NCI-H2171 (cell line): Measurements from ENCODE around the gene SLA2.

Experiments used
- DNase-seq: peaks from one replicate; lab custom pipeline; 2025; lab: John Stamatoyannopoulos, UW

The SLA2 gene

DNA sequence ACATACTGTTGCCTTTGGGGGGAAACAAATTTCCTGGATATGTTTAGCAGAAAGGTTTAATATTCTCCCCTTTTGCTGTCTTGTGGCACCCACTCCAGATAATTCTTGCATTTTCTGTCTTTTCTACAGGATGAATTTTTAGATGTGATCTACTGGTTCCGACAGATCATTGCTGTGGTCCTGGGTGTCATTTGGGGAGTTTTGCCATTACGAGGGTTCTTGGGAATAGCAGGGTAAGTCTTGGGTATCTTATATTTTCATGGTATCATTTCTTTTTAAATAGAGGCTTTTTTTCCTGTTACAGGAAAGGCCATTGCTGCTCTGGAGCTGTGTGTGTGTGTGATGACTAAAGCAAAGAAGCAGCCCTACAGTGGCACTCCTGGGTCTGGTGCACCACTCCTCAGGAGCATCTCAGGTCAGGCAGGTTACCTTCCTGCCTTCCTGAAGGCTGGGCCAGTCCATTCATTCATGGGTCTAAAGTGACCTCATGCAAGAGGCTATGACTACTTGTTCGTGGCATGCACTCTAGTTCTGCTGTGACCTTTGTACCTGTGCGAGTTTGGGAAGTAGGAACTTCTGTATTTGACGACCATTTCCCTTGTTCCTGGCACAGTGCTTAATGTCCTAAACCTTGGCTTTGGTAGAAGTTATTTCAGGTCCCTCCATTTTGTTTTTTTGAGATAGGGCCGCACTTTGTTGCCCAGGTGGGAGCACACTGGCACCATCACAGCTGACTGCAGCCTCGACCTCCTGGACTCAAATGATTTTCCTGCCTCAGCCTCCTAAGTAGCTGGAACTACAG, 38.2 kb downstream of the SLA2 start:
- DNase-seq: no peak

DNA sequence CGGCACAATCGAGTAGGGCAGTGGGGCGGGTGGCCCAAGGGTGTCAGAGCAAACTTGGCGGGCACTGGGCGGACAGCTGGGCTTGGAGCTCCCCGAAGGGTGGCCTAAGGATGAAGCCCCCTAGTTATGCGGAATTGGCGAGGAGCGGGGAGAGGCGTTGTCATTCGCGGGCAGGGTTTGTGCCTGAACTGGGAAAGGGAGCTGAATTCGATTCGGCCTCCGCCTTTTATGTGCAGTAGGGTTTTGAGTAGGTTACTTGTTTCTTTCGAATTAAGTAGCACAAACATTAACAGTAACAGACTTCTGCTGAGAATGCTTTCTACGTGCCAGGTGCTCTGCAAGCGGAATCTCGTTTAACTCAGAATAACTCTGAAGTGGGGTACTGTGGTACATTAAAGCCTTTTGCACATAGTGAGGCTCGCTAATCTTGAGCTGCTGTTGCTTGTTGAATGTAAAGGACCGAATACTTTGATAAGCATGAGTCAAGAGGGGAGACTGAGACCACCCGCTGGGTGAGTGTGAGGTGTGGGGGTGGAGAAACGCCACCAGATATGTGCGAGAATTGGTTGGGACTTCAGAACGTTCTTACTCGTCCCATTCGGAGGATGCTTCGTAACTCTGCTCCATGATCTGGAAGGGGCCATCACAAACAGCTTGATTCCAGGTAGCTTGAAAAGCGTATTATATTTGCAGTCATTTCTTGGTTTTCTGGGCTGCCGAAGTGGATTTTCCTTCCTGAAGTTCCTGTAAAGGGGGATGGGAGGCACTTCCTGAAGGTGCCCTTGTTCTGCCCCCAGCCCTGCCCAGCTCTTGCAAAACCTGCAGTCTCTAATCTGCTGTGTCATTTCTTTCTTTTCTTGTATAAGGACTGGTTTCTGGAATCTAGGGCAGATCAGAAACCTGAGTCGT, 39.6 kb downstream of the SLA2 start:
- no peak for DNase-seq

- peak; percentile 99 for DNase-seq
Observed at GRCh38 chr20:36605399-36606157, 40.4 kb downstream of the SLA2 start, which contains the start of gene RAB5IF. Gene RAB5IF, plus strand, starts transcription at chr20:36605779. Its CDS starts 173 bp downstream, at chr20:36605952.

GRCh38 chr20:36604952-36605398, 41.0 kb downstream of the SLA2 start:
- DNase-seq: no peak

GRCh38 chr20:36601540-36601939, 44.5 kb downstream of the SLA2 start:
- no peak for DNase-seq

DNA sequence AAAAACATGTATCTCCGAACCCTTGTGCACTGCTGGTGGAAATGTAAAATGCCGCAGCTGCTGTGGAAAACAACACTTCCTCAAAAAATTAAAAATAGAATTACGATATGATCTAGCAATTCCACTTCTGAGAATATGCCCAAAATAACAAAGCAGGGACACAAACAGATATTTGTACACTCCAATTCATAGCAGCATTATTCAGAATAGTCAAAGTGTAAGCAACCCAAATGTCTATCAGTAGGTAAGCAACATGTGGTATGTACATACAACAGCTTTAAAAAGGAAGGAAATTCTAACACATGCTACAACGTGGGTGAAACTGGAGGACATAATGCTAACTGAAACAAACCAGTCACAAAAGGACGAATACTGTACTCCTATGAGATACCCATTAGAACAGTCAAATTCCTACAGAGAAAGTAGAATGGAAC, 46.1 kb downstream of the SLA2 start:
- no peak for DNase-seq

DNA sequence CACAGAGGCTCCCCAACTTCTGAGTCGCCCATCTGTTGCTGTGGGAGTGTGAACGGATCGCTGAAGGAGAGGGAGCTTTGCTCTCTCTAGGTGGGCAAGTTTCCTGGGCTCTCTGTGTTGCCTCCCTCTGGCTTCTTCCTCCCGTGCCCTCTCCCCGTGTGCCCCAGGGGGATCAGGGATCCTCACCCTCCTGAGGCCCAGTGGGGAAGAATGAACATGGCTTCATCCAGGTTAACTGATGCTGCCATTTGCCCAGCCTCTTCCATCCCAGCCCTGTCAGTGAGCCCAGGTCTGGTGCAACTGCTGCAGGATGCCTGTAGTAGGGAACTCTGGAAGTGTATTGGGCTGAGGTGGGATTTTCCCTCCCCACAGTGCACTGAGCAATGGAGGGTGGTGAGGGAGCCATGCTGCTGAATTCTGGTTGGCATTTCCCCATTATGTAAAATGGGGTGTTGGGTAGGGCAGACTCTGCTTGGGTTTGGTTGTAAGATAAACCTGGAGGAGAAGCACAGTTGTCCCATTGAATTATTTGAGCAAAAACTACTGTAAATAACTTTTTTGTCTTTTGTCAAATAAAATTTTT, 52.6 kb downstream of the SLA2 start:
- no peak for DNase-seq

DNA sequence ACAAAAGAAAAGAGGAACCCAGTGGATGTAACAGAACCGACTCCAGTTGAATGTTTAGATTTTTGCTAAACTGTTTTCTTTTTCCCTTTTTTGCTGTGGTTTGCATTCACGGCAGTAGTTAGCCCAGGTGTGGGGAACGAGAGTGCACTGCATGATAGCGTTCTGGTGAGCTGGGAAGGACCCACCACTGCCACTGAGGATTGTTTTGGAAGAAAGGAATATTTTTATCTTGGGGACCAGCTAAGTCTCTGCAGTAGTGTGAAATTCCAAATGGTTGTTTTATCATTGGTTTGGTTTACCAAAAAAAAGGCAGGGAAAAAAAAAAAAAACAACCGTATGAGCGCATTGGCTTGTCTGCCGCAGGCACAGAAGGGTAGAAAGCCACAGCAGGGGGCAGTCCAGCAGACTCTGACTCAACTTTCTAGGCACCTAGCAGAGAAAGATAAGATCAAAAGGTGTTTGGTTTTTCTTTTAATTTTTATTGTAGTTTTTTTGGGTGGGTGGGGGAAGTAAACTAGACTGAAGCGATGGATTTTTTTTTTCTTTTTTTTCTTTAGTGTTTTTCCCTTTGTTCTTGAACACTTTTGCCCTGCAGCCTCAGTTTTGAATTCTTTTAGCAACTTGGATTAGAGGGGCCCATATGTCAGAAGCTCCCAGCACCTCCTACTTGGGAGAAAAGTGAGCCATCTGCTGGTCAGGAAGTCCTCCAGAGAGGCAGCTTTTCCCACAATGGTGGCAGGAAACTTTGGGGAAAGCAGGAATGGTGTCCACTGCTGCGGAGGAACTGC, 53.9 kb downstream of the SLA2 start:
- no peak for DNase-seq

DNA sequence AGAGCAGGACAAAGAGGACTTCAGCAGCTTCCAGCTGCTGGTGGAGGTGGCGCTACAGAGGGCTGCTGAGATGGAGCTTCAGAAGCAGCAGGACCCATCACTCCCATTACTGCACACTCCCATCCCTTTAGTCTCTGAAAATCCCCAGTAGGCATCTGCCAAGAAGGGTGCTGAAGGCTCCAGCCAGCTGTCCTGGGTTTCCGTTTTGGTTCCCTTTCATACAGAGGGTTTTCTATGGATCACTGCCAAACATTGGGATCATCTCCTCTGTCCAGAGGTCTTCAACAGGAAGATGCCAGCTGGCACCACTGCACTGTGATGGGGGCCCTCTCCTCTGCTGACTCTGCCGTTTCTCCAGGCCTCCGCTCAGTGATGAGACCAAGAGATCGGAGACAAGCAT, 54.7 kb downstream of the SLA2 start:
- DNase-seq: no peak

DNA sequence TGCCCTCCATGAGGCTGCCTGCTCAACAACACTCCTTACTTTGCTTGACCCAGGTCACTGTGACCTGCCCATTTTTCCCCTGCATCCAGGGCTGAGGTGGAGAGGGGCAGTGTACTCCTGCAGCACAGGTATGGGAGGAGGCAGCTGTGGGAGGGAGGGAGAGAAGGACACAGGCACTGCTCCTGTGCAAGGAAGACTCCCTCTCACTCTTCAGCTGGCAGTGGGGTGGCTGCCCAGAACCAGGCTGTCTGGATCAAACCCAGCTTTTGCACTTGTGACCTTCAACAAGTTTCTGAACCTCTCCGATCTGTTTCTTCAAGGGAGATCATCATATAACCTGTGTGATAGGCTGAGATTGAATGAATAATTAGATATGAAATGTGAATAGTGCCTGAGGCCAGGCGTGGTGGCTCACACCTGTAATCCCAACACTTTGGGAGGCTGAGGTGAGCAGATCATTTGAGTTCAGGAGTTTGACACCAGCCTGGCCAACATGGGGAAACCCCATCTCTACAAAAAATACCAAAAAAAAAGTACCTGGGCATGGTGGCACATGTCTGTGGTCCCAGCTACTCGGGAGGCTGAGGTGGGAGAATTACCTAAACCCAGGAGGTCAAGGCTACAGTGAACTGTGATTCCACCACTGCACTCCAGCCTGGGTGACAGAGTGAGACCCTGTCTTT, 58.5 kb downstream of the SLA2 start:
- no peak for DNase-seq

GRCh38 chr20:36585410-36586125, 60.4 kb downstream of the SLA2 start:
- peak; percentile 72 for DNase-seq

DNA sequence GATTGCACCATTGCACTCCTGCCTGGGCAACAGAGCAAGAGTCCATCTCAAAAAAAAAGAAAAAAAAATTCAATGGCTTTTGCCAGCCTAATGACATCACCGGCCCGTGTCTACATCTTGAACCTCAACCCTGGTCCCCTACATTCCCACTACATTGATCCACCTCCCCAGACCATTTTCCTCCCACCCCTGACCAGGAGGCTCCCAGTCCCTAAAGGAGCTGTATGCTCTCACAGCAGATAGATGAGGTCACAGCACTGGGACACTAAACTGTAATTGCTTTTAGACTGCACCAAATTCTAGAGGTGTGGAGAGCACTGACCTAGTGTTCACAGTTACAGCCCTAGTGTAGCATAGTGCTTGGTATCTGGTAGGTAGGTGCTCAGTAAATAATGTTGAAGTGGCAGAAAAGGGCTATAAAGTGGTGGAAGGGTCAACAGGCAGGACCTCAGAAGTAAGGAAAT, 61.9 kb downstream of the SLA2 start:
- DNase-seq: no peak

GRCh38 chr20:36582821-36583220, 63.2 kb downstream of the SLA2 start:
- DNase-seq: no peak

- DNase-seq: no peak
Observed at GRCh38 chr20:36582322-36582721, 63.7 kb downstream of the SLA2 start.

DNA sequence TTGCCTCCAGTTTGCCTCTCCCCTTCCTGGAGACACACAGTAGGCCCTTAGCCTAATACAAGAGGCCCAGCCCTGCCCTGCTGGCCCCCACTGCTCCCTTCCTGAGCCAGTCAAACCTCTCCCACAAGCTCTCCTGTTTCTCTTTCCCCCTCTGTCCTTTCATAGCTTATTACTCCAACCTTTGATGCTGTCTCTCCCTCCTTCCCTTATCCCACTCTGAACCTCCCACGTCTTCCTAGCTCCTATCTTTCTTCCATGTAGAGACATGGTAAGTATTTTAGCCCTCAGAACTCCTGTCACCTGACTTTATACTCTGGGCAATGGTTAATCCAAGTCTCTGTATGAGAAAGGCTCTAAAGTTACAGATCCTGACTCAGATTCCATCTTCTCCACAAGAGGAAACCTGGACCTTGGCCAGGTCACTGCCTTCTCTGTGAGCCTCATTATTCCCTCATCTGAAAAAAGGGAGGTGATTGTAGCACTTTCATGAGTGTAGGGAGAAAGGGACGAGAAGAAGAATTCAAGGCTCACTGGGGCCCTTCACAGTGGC, 65.9 kb downstream of the SLA2 start:
- DNase-seq: no peak

GRCh38 chr20:36578356-36579041, 67.5 kb downstream of the SLA2 start:
- no peak for DNase-seq

- no peak for DNase-seq
Observed at GRCh38 chr20:36576081-36576445, 69.9 kb downstream of the SLA2 start.

GRCh38 chr20:36574366-36575135, 71.4 kb downstream of the SLA2 start:
- DNase-seq: peak; percentile 26
